ENCODE results near the gene NRG2. TPM values are rescaled to one million over a fixed set of nuclear protein-coding genes. Genes with fewer than 3 reads are reported as not detected.

The NRG2 gene
- total RNA-seq, 1 experiment from 2014 or later, result 2.8 TPM

GRCh38 chr5:139967353-139967752 lies 75.7 kb downstream of the NRG2 start:
- Histone ChIP-seq H3K27me3 (0 out of 2 replicates have a peak, but pooled peaks cover 2% of the 10 kb centered on the region), H3K9me3 (no peaks in the 10 kb centered on the region), H3K36me3 (no peaks in the 10 kb centered on the region), H3K4me3 (no peak overlapping the region)
- DNase-seq, result no peak

GRCh38 chr5:139966856-139967255 lies 76.2 kb downstream of the NRG2 start:
- H3K9me3 ChIP-seq, result no peaks in the 10 kb centered on the region
- no peak for DNase-seq
- H3K4me3 ChIP-seq, result no peak overlapping the region
- H3K36me3 ChIP-seq, result no peaks in the 10 kb centered on the region
- H3K27me3 ChIP-seq, result 0 out of 2 replicates have a peak, but pooled peaks cover 2% of the 10 kb centered on the region

DNA sequence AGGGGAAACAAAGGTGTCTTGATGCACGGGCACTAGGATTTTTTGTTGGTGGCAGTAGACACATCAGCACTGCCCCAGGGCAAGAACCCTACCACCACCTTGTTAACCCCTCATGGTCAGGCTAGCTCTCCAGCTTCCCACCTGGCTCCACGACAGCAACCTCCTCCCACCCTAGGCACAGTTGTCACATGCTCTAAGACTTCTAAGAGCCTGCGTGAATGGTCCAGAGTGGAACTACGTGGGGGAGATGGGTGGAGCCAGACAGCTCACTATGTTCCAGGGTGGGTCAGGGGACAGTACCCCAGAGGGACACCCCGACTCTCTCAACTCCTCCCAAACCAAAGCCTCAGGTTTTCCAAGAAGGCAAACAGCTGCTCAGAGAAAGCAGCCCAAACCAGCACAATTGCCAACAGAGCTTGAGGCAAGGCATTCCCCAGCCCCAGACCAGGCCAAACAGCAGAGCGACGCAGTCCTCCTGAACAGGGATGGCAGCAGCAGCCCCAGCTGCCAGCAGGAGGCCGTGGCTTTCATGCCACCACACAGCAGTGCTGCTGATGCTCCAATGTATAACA lies 78.0 kb downstream of the NRG2 start:
- Histone ChIP-seq H3K27me3 (0 out of 2 replicates have a peak, but pooled peaks cover 2% of the 10 kb centered on the region), H3K9me3 (no peaks in the 10 kb centered on the region), H3K36me3 (no peaks in the 10 kb centered on the region), H3K4me3 (no peak overlapping the region)
- DNase-seq, result no peak

DNA sequence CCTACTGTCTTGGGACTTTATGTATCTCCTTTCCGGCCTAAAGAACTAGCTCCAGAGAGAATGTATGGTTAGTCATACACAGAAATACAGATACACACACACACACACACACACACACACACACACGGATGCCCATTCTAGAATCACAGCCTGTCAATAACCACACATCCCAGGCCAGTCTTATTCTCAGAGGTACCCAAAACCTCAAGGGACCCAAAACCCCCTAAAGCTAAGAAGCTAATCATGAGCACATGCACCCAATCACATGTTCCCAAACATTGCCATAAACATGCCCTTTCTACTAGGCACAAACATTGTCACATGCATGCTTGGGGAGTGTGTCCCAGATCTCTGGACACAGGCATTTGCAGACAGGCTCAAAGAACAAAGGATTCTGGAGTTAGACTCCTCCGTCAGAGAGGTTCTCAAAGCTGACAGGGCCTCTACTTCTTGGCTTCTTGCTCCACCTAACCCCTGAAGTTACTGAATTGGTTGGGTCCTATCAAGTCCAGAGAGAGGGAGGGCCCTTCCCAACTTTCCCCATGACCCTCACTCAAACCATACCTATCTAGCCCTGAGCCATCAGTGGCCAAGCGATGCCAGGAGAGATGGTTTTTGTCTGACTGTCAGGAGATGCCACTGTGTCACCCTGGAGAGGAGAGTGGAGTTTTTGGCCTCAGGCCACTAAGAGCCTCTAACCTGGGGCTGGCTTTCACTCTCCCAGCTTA lies 78.7 kb downstream of the NRG2 start:
- DNase-seq, result no peak
- Histone ChIP-seq H3K27me3 (0 out of 2 replicates have a peak, but pooled peaks cover 2% of the 10 kb centered on the region), H3K9me3 (no peaks in the 10 kb centered on the region), H3K36me3 (no peaks in the 10 kb centered on the region), H3K4me3 (no peak overlapping the region)

GRCh38 chr5:139962445-139962844 lies 80.7 kb downstream of the NRG2 start:
- Histone ChIP-seq H3K36me3 (no peaks in the 10 kb centered on the region), H3K9me3 (no peaks in the 10 kb centered on the region), H3K4me3 (no peak overlapping the region), H3K27me3 (0 out of 2 replicates have a peak, but pooled peaks cover 2% of the 10 kb centered on the region)
- no peak for DNase-seq

GRCh38 chr5:139961435-139962157 lies 81.5 kb downstream of the NRG2 start:
- H3K36me3 ChIP-seq, result no peaks in the 10 kb centered on the region
- H3K27me3 ChIP-seq, result 0 out of 2 replicates have a peak, but pooled peaks cover 2% of the 10 kb centered on the region
- H3K9me3 ChIP-seq, result no peaks in the 10 kb centered on the region
- H3K4me3 ChIP-seq, result no peak overlapping the region
- DNase-seq, result peak; percentile 59

GRCh38 chr5:139960723-139961383 lies 82.2 kb downstream of the NRG2 start:
- Histone ChIP-seq H3K27me3 (0 out of 2 replicates have a peak, but pooled peaks cover 2% of the 10 kb centered on the region), H3K36me3 (no peaks in the 10 kb centered on the region), H3K9me3 (no peaks in the 10 kb centered on the region), H3K4me3 (no peak overlapping the region)
- DNase-seq, result no peak

GRCh38 chr5:139958432-139959148 lies 84.5 kb downstream of the NRG2 start:
- no peaks in the 10 kb centered on the region for H3K9me3 ChIP-seq
- no peak for DNase-seq
- H3K36me3 ChIP-seq, result no peaks in the 10 kb centered on the region
- H3K4me3 ChIP-seq, result no peak overlapping the region
- H3K27me3 ChIP-seq, result 0 out of 2 replicates have a peak, but pooled peaks cover under 1% of the 10 kb centered on the region

DNA sequence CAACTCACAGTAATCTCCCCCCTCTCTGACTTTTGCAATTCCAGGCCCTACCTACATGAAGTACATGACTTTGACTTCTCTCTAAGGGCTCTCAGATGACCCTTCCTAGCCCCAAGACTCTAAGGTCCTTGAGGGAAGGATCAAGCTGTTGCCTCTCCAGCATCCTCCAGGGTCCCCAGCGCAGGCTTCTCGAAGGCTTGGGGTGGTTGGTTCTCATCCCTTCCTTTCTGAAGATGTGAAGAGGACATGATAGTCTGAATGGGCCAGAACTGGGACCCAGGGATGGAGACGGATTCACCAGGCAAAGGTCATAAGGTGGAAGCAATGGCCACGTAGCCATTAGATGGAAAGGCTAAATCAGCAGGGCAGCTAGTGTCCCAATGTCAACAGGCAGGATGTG lies 86.8 kb downstream of the NRG2 start:
- Histone ChIP-seq H3K36me3 (no peaks in the 10 kb centered on the region), H3K9me3 (no peaks in the 10 kb centered on the region), H3K4me3 (no peak overlapping the region), H3K27me3 (no peaks in the 10 kb centered on the region)
- DNase-seq, result no peak

- DNase-seq, result no peak
These were observed 87.4 kb downstream of the NRG2 start for GRCh38 chr5:139955616-139956273.

GRCh38 chr5:139955053-139955605 lies 88.0 kb downstream of the NRG2 start:
- Histone ChIP-seq H3K4me3 (no peak overlapping the region), H3K36me3 (no peaks in the 10 kb centered on the region), H3K27me3 (no peaks in the 10 kb centered on the region), H3K9me3 (no peaks in the 10 kb centered on the region)
- no peak for DNase-seq

More at GRCh38 chr5:139955616-139956273, 87.4 kb downstream of the NRG2 start:
- Histone ChIP-seq H3K36me3 (no peaks in the 10 kb centered on the region), H3K27me3 (no peaks in the 10 kb centered on the region), H3K9me3 (no peaks in the 10 kb centered on the region), H3K4me3 (no peak overlapping the region)

GRCh38 chr5:139954462-139954861 lies 88.6 kb downstream of the NRG2 start:
- H3K4me3 ChIP-seq, result no peak overlapping the region
- no peak for DNase-seq
- no peaks in the 10 kb centered on the region for H3K9me3 ChIP-seq
- H3K36me3 ChIP-seq, result no peaks in the 10 kb centered on the region
- H3K27me3 ChIP-seq, result no peaks in the 10 kb centered on the region

- H3K36me3 ChIP-seq, result no peaks in the 10 kb centered on the region
- no peak overlapping the region for H3K4me3 ChIP-seq
- no peak for DNase-seq
- no peaks in the 10 kb centered on the region for H3K27me3 ChIP-seq
- no peaks in the 10 kb centered on the region for H3K9me3 ChIP-seq
These were observed 89.1 kb downstream of the NRG2 start for GRCh38 chr5:139954022-139954421.

DNA sequence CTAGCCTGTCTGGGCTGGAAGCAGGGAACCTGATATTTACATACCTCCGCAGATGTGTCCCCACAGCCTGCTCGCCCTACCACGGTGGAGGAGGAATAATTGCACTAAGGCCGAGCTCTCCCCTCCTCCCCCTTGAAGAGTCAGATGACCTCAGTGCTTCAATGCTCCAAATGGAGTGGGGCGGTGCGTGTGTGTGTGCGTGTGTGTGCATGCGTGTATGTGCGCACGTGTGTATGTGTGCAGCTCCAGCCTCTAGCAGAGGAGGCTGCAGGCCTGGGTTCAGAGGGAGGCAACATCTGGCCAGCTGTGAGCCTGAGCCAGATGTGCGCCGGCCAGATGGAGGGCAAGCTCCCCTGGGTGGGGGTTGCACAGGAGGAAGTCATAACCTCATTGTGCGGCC lies 90.5 kb downstream of the NRG2 start:
- DNase-seq, result no peak
- no peak overlapping the region for H3K4me3 ChIP-seq
- H3K9me3 ChIP-seq, result no peaks in the 10 kb centered on the region
- H3K36me3 ChIP-seq, result no peaks in the 10 kb centered on the region
- no peaks in the 10 kb centered on the region; the same call in 1 of the 2 replicates for H3K27me3 ChIP-seq

DNA sequence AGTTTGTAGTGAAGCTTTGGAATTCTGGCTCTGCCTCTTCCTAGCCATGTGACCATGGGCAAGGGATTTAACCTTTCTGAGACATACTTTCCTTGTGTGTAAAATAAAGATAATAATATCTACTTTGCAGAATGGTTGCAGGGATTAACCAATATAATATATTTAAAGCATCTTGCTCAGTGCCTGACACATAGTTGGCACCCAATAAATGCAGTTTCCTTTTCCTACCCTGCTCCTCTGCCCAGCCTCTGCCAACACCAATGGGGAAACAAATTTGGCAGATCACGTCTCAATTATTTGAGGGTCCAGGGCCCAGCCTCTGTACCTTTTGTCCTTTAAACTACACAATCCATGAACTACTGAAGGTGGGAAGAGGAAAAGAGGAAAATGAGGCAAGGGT lies 91.1 kb downstream of the NRG2 start:
- H3K4me3 ChIP-seq, result no peak overlapping the region
- H3K27me3 ChIP-seq, result no peaks in the 10 kb centered on the region; the same call in 1 of the 2 replicates
- H3K36me3 ChIP-seq, result no peaks in the 10 kb centered on the region
- DNase-seq, result no peak
- H3K9me3 ChIP-seq, result no peaks in the 10 kb centered on the region
